PC-9 (cell line): ENCODE measurements around the gene KEAP1.

Experiments
- EZH2 ChIP-seq: fragments of 200-600 bp; sonication (generic); IDR thresholded peaks from 2 replicates; pipeline ENCODE4 v1.8.0; 2017; ENCODE audit warnings: antibody characterized with exemption, low read depth
- TF ChIP-seq, protein P1 (sequence below): fragments of 200-600 bp; sonication (generic); conservative IDR thresholded peaks from 2 replicates; pipeline ENCODE4 v1.6.1; 2017; ENCODE audit warnings: mixed run types, antibody characterized with exemption, mild to moderate bottlenecking, moderate library complexity

DNA sequence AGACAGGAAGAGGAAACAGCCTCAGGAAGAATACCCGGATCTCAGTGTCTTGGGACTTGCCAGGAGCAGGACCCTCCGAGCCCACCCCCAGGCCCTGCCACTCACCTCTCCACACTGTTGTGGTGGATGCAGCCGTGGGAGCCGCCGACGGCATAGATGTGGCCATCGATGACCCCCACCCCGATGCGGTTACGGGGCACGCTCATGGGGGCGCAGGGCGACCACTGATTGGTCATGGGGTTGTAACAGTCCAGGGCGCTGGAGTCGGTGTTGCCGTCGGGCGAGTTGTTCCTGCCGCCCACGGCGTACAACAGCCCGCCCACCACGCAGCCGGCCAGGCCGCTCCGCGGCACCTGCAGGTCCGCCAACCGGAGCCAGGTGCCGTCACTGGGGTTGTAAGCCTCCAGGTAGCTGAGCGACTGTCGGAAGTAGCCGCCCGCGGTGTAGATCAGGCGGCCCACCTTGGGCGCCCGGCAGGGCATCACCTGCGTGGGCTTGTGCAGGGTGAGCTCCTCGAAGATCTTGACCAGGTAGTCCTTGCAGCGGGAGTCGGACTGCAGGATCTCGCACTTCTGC lies 11.6 kb downstream of the KEAP1 start:
- TF ChIP-seq, protein P1, sequence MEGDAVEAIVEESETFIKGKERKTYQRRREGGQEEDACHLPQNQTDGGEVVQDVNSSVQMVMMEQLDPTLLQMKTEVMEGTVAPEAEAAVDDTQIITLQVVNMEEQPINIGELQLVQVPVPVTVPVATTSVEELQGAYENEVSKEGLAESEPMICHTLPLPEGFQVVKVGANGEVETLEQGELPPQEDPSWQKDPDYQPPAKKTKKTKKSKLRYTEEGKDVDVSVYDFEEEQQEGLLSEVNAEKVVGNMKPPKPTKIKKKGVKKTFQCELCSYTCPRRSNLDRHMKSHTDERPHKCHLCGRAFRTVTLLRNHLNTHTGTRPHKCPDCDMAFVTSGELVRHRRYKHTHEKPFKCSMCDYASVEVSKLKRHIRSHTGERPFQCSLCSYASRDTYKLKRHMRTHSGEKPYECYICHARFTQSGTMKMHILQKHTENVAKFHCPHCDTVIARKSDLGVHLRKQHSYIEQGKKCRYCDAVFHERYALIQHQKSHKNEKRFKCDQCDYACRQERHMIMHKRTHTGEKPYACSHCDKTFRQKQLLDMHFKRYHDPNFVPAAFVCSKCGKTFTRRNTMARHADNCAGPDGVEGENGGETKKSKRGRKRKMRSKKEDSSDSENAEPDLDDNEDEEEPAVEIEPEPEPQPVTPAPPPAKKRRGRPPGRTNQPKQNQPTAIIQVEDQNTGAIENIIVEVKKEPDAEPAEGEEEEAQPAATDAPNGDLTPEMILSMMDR: no peak
- TF ChIP-seq EZH2: no peak
